Esophagus squamous epithelium (tissue), 5 donors: ENCODE results near the gene MBD3. TPM values are rescaled to one million over a fixed set of nuclear protein-coding genes. Genes with fewer than 3 reads are reported as not detected.

Experiments used
- DNase-seq: peaks from one replicate; lab custom pipeline; 2025; lab: John Stamatoyannopoulos, UW
- H3K27ac ChIP-seq, 4 donors: fragments of 200-600 bp; sonication (generic); one replicate each; pipeline ENCODE4 v1.5.1; 2016 to 2019; ENCODE audit warnings: mild to moderate bottlenecking in 1 of 4
- H3K27me3 ChIP-seq, 4 donors: fragments of 200-600 bp; sonication (generic); 1 replicate in 3 of 4; 2 replicates in 1 of 4; pipeline versions ENCODE4 v1.5.1 to v1.6.0; 2017 to 2021; ENCODE audit warnings: antibody characterized with exemption in 1 of 4
- H3K36me3 ChIP-seq, 3 donors: fragments of 200-600 bp; sonication (generic); one replicate each; pipeline ENCODE4 v1.5.1; 2016 to 2019
- H3K4me1 ChIP-seq, 3 donors: fragments of 200-600 bp; sonication (generic); one replicate each; pipeline ENCODE4 v1.5.1; 2017 to 2019
- H3K4me3 ChIP-seq, 4 donors: fragments of 200-600 bp; sonication (generic); 1 replicate in 3 of 4; 2 replicates in 1 of 4; pipeline ENCODE4 v1.5.1; 2016 to 2019; ENCODE audit warnings: mild to moderate bottlenecking in 2 of 4, moderate library complexity in 1 of 4
- H3K9me3 ChIP-seq, 3 donors: fragments of 200-600 bp; sonication (generic); one replicate each; pipeline ENCODE4 v1.5.1; 2016 to 2019
- CTCF ChIP-seq, 6 experiments: fragments of 450-650 bp in 4 of 6; fragments of 200-600 bp in 2 of 6; sonication (generic) in 2 of 6; IDR thresholded peaks; one replicate each; pipeline ENCODE4 v1.5.1; 2016 to 2019; ENCODE audit warnings: antibody characterized with exemption in 6 of 6, mild to moderate bottlenecking in 4 of 6, moderate library complexity in 4 of 6
- POLR2A ChIP-seq, 4 donors: fragments of 450-650 bp; IDR thresholded peaks; one replicate each; pipeline ENCODE4 v1.6.1; 2017; ENCODE audit warnings: antibody characterized with exemption in 4 of 4, mild to moderate bottlenecking in 4 of 4, moderate library complexity in 3 of 4
- WGBS, 2 donors: methylation state at CpG; one replicate each; pipeline ENCODE4 v1.1.5; 2018; 5-methylcytosine and 5-hydroxymethylcytosine counted together
- intact Hi-C: fragments of 100-400 bp; cut with DNase I; formaldehyde crosslinking; loops from one replicate; pipeline ENCODE4 v1.15.0; 2022
- total RNA-seq, 4 donors: library from RNA; depleted of rRNA; stranded (reverse); fragments of >200 nt; gene quantifications; one replicate each; pipeline ENCODE4 v1.1.0, GENCODE V29; 2016
- donor health status: DM: yes; HTN: yes; CAD: no.

Gene MBD3
- total RNA-seq, 4 donors from 2014 or later, result 74.8 to 87.9 (median 84.3) TPM

GRCh38 chr19:1601613-1602064, 9.0 kb upstream of the MBD3 start:
- no peak overlapping the region for H3K4me3 ChIP-seq
- H3K27me3 ChIP-seq, result no peaks in the 10 kb centered on the region
- TF ChIP-seq POLR2A (IDR thresholded peaks at IDR 0.05), result no peak
- peak in 3 of 6 experiments; percentile 4 to 17 (median 9) for TF ChIP-seq CTCF (IDR thresholded peaks at IDR 0.05)
- DNase-seq, result no peak
- no peak overlapping the region for H3K27ac ChIP-seq
- 82 to 93% methylated on average over 11 to 13 of the region's 14 CpGs for WGBS, 2 donors
- peaks cover 25 to 47% (median 31%) of the 10 kb centered on the region in 3 donors for H3K4me1 ChIP-seq
- H3K36me3 ChIP-seq, result peaks cover 22 to 56% (median 27%) of the 10 kb centered on the region in 3 donors
- no peaks in the 10 kb centered on the region for H3K9me3 ChIP-seq
- intact Hi-C loops, result no loop called here

- Histone ChIP-seq H3K4me3 (no peak overlapping the region), H3K27ac (no peak overlapping the region), H3K36me3 (peaks cover 22 to 75% (median 27%) of the 10 kb centered on the region in 3 donors), H3K4me1 (peaks cover 15 to 33% (median 21%) of the 10 kb centered on the region in 3 donors), H3K27me3 (no peaks in the 10 kb centered on the region), H3K9me3 (no peaks in the 10 kb centered on the region)
- no peak for DNase-seq
- intact Hi-C loops, result no loop called here
- WGBS, 2 donors, result 87 to 89% methylated on average over 3 to 5 of the region's 15 CpGs
- no peak for TF ChIP-seq POLR2A (IDR thresholded peaks at IDR 0.05)
- TF ChIP-seq CTCF (IDR thresholded peaks at IDR 0.05), result no peak
These were observed 6.8 kb upstream of the MBD3 start for GRCh38 chr19:1599460-1599846.

GRCh38 chr19:1598777-1599459, 6.3 kb upstream of the MBD3 start:
- peaks cover 22 to 75% (median 27%) of the 10 kb centered on the region in 3 donors for H3K36me3 ChIP-seq
- no peak for DNase-seq
- no peak overlapping the region for H3K27ac ChIP-seq
- peaks cover 10 to 28% (median 16%) of the 10 kb centered on the region in 3 donors for H3K4me1 ChIP-seq
- intact Hi-C loops, result no loop called here
- H3K27me3 ChIP-seq, result no peaks in the 10 kb centered on the region
- no peaks in the 10 kb centered on the region for H3K9me3 ChIP-seq
- 83 to 87% methylated on average over 5 to 13 of the region's 20 CpGs for WGBS, 2 donors
- no peak for TF ChIP-seq CTCF (IDR thresholded peaks at IDR 0.05)
- TF ChIP-seq POLR2A (IDR thresholded peaks at IDR 0.05), result no peak
- H3K4me3 ChIP-seq, result no peak overlapping the region

- no peaks in the 10 kb centered on the region for H3K27me3 ChIP-seq
- TF ChIP-seq CTCF (IDR thresholded peaks at IDR 0.05), result no peak
- TF ChIP-seq POLR2A (IDR thresholded peaks at IDR 0.05), result no peak
- H3K4me1 ChIP-seq, result peaks cover 25 to 47% (median 29%) of the 10 kb centered on the region in 3 donors
- WGBS, 2 donors, result no CpG with 5 or more reads among the region's 10 CpGs
- H3K4me3 ChIP-seq, result peak overlapping the region; percentile 44 to 97 (median 92)
- no peak for DNase-seq
- H3K27ac ChIP-seq, result peak overlapping the region in 3 of 4 donors; percentile 84 to 100 (median 99)
- intact Hi-C loops, result no loop called here
- peaks cover 9 to 38% (median 15%) of the 10 kb centered on the region in 3 donors for H3K36me3 ChIP-seq
- H3K9me3 ChIP-seq, result no peaks in the 10 kb centered on the region
These were observed 772 bp upstream of the MBD3 start for GRCh38 chr19:1593501-1593772.

GRCh38 chr19:1592024-1592754, 476 bp downstream of the MBD3 start:
- Histone ChIP-seq H3K27ac (peak overlapping the region; percentile 95 to 100 (median 98)), H3K9me3 (no peaks in the 10 kb centered on the region), H3K36me3 (peaks cover 0 to 25% (median 2%) of the 10 kb centered on the region in 3 donors), H3K4me3 (peak overlapping the region; percentile 90 to 97 (median 92)), H3K4me1 (peaks cover 25 to 60% (median 29%) of the 10 kb centered on the region in 3 donors), H3K27me3 (no peaks in the 10 kb centered on the region)
- WGBS, 2 donors, result 0% methylated on average over 5 to 21 of the region's 94 CpGs
- TF ChIP-seq POLR2A (IDR thresholded peaks at IDR 0.05) (peak in 1 of 4 donors; percentile 75), CTCF (IDR thresholded peaks at IDR 0.05) (peak in 3 of 6 experiments; percentile 4 to 21 (median 9))
- intact Hi-C loops, result no loop called here
- DNase-seq, result no peak
